Measurements from ENCODE around the gene SMTN.

DNA sequence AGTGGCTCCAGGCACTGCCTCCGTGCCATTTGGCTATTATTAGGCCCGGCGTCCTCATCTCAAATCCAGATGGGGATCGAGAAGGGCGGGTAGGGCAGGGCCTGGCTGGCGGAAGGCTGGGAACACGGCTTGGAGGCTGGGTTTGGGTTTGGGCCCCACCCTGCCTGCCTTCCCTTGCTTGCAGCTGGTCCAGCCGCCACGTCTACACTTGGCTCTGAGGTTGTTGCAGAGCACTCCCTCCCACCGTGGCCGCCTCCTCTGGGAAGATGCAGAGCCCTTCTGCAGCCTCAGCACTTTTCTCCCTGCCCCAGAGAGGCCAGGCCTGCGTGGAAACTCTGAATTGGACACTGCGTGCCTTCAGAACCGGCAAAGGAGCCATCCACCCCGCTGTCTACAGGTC is 5.2 kb upstream of the SMTN start:
- peak in 2 of 3 donors; percentile 12 to 27 for TF ChIP-seq POLR2AphosphoS5 (IDR thresholded peaks at IDR 0.05)
- TF ChIP-seq POLR2A (IDR thresholded peaks at IDR 0.05) = no peak
- TF ChIP-seq, protein P1, sequence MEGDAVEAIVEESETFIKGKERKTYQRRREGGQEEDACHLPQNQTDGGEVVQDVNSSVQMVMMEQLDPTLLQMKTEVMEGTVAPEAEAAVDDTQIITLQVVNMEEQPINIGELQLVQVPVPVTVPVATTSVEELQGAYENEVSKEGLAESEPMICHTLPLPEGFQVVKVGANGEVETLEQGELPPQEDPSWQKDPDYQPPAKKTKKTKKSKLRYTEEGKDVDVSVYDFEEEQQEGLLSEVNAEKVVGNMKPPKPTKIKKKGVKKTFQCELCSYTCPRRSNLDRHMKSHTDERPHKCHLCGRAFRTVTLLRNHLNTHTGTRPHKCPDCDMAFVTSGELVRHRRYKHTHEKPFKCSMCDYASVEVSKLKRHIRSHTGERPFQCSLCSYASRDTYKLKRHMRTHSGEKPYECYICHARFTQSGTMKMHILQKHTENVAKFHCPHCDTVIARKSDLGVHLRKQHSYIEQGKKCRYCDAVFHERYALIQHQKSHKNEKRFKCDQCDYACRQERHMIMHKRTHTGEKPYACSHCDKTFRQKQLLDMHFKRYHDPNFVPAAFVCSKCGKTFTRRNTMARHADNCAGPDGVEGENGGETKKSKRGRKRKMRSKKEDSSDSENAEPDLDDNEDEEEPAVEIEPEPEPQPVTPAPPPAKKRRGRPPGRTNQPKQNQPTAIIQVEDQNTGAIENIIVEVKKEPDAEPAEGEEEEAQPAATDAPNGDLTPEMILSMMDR (IDR thresholded peaks at IDR 0.05) = no peak
